HUES64 (cell line): ENCODE results near the gene UBB.

Experiments used
- H3K27ac ChIP-seq: 2 replicates; pipeline ENCODE4 v1.7.0; 2013; ENCODE audit warnings: low read depth, low read length, inconsistent platforms
- H3K27me3 ChIP-seq: 2 replicates; pipeline ENCODE4 v1.6.1; 2013; ENCODE audit warnings: mild to moderate bottlenecking, low read length; ENCODE audit not compliant: insufficient read depth
- H3K36me3 ChIP-seq: 2 replicates; pipeline ENCODE4 v1.6.1; 2013; ENCODE audit warnings: mild to moderate bottlenecking, low read length; ENCODE audit not compliant: insufficient read depth
- H3K4me1 ChIP-seq: 2 replicates; pipeline ENCODE4 v1.6.1; 2013; ENCODE audit warnings: mild to moderate bottlenecking, low read length, moderate library complexity; ENCODE audit not compliant: insufficient read depth
- H3K4me3 ChIP-seq: 2 replicates; pipeline ENCODE4 v1.5.1; 2013; ENCODE audit warnings: mild to moderate bottlenecking, low read length, moderate library complexity
- H3K9ac ChIP-seq: 2 replicates; pipeline ENCODE4 v1.6.1; 2013; ENCODE audit warnings: mild to moderate bottlenecking, low read depth, low read length
- H3K9me3 ChIP-seq: 2 replicates; pipeline ENCODE4 v1.6.1; 2013; ENCODE audit warnings: low read depth, low read length; ENCODE audit not compliant: insufficient read depth
- WGBS: fragments of 150-250, 120-280 bp; methylation state at CpG from one replicate; pipeline ENCODE4 v1.1.7; 2013; ENCODE audit warnings: missing lambda C conversion rate; 5-methylcytosine and 5-hydroxymethylcytosine counted together

UBB gene

DNA sequence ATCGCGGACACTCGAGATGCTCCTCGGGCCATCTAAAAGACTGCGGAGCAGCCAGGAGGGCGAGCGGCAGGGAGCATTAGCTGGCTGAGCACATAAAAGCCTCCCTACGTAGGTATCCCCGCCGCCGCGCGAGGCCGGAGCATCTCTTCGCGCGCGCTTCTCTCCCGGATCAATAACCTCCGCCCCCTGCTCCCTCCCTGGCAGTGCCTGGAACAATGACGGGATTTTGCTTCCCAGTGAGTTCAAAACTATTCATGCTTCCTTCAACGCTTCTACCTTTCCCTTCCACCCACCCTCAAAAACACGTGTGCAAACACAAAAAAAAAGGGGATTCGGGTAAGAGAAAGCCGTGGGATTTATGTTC is 28.6 kb upstream of the UBB start:
- H3K4me3 ChIP-seq, result peak overlapping the region; percentile 100
- WGBS, result under 1% methylated on average over 25 of the region's 25 CpGs

DNA sequence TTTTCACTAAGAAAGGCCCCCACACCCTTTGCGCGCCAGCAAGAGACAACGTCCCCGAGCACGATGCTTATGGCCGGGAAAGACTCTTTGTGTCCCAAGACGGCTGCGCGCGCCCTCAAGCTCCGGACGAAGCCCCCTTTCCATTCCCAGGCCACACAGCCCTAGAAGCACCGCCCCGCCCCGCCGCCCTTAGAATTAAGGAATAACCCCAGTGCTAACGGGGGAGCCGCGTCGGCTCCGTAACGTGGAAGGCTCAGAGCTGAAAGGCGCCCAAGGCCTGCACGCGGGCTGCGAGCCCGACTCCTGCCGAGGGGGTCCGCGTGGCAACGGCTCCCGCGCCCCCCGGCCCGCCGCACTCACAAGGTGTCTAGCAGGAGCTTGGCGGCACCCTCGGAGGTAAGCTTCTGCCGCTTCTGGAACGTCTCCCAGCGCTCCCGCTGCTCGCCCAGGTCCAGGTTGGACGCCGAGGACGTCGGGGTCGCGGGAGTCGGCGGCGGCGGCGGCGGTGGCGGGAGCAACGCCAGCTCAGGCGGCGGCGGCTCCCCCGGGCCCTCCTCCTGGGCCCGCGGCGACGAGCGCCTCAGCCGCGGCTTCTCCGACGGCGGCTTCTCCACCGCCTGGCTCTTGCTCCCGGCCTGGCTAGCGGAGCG is 28.1 kb upstream of the UBB start:
- Histone ChIP-seq H3K27me3 (peaks cover 8% of the 10 kb centered on the region; the same call in 1 of the 2 replicates), H3K27ac (peak overlapping the region; percentile 87), H3K4me1 (peaks cover 11% of the 10 kb centered on the region), H3K9ac (peak overlapping the region; percentile 100), H3K9me3 (no peaks in the 10 kb centered on the region), H3K4me3 (peak overlapping the region; percentile 100), H3K36me3 (peaks cover 23% of the 10 kb centered on the region)
- under 1% methylated on average over 75 of the region's 75 CpGs for WGBS

More for the DNA sequence above, 28.6 kb upstream of the UBB start:
- peaks cover 11% of the 10 kb centered on the region for H3K4me1 ChIP-seq
- peaks cover 28% of the 10 kb centered on the region for H3K36me3 ChIP-seq
- H3K9me3 ChIP-seq, result no peaks in the 10 kb centered on the region
- H3K27ac ChIP-seq, result peak overlapping the region; percentile 87
- peaks cover 8% of the 10 kb centered on the region; the same call in 1 of the 2 replicates for H3K27me3 ChIP-seq
- H3K9ac ChIP-seq, result peak overlapping the region; percentile 100

DNA sequence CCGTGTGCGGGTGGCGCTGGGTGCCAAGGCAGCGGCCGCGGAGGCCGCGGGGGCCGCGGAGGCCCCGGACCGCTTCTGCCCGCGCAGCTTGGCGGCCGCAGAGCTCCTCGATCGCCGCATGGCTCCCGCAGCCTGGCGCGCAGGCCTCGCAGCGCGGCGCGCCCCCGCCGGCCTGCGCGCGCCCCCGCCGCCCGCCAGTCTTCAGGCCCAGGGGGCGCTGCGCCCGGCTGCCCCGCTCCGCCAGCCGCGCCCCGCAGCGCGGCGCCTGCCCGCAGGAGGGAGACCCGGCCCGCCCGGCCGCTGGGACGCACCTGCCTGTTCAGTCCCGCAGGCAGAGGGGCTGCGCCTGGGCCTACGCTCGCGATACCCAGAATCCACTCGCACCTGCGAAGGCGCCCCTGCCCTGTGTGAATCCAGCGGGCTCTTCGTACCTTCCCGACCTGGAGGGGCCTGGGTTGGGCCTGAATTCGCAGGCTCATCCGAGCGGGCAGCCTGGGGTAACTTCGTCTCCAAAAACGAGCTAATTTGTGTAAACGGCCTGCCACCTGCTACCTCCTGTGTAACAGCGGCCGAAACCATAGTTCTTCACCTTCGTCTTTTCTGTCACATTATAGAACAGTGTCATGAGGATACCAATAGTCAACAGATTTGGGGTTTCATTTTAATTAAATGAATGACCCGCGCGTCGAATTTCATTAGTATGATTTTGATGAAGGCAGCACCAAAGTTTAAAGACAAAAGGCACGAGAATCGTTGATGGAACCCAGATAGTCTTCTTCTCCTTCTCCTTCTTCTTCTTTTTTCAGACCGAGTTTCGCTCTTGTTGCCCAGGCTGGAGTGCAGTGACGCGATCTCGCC is 27.3 kb upstream of the UBB start, which contains the start of gene CENPV:
TSS of gene CENPV (minus strand) at position 153 of the 858 bp plus-strand sequence. CDS start at position 120, 33 bp downstream.
- Histone ChIP-seq H3K4me3 (peak within 1 kb of the TSS; percentile 100), H3K9me3 (no peaks in the 10 kb centered on the region), H3K27ac (peak within 1 kb of the TSS; percentile 87), H3K36me3 (peaks cover 16% of the 10 kb centered on the region), H3K9ac (peak within 1 kb of the TSS; percentile 100), H3K4me1 (peaks cover 11% of the 10 kb centered on the region), H3K27me3 (peaks cover 8% of the 10 kb centered on the region; the same call in 1 of the 2 replicates)
- 16% methylated on average over 83 of the region's 83 CpGs for WGBS

DNA sequence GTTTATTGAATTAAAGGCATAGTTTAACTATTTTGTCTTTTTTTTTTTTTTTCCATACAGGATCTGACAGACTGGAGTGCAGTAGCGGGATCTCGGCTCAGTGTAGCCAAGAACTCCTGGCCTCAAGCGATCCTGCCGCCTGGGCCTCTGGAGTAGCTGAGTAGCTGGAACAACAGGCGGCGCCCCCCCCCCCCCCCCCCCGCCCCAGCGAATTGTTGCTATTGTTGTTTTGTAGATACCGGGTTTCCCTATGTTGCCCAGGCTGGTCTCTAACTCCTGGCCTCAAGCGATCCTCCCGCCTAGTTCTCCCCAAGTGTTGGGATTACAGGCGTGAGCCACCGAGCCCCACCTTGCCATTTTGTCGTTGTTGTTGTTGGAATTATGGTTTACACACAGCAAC is 26.3 kb upstream of the UBB start:
- Histone ChIP-seq H3K36me3 (peaks cover 5% of the 10 kb centered on the region), H3K4me1 (peaks cover 11% of the 10 kb centered on the region), H3K9ac (no peak overlapping the region), H3K27ac (no peak overlapping the region), H3K27me3 (peaks cover 8% of the 10 kb centered on the region; the same call in 1 of the 2 replicates), H3K4me3 (no peak overlapping the region), H3K9me3 (no peaks in the 10 kb centered on the region)
- 84% methylated on average over 11 of the region's 14 CpGs for WGBS

DNA sequence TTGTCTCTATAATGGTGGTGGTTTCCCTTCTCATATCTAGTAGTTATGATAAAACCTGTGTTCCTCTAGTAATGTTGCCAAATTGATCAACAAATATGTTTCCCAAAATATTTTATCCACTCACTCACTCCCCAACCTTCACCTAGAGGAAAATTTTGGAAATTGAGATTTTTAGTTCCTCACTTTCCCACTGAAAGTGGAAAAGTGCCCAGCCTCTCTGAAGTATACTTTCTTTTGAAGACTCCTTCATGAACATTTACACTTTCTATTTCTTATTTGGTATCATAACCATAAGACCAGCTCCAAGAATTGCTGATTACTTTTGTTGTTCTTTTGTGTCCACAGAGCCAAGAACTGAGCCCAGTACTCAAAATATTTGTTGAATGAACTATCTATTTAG is 22.5 kb upstream of the UBB start:
- Histone ChIP-seq H3K36me3 (no peaks in the 10 kb centered on the region), H3K4me3 (no peak overlapping the region), H3K9me3 (no peaks in the 10 kb centered on the region), H3K27ac (no peak overlapping the region), H3K4me1 (0 out of 2 replicates have a peak, but pooled peaks cover 3% of the 10 kb centered on the region), H3K27me3 (peaks cover 8% of the 10 kb centered on the region; the same call in 1 of the 2 replicates), H3K9ac (no peak overlapping the region)

DNA sequence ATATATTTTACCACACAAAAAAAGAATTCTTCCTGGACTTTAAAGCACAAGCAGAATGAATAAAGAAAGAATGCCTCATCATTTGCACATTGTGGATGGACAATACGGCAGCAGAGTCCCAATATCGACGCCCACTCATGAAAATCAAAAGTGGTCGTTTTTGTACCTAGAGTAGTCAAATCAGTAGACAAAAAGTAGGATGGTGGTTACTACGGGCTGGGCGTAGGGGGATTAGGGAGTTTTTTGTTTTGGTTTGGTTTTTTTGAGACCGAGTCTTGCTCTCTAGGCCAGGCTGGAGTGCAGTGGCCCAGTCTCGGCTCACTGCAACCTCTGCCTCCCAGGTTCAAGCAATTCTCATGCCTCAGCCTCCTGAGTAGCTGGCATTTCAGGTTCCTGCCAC is 19.0 kb upstream of the UBB start:
- Histone ChIP-seq H3K9me3 (no peaks in the 10 kb centered on the region), H3K27me3 (no peaks in the 10 kb centered on the region), H3K4me3 (no peak overlapping the region), H3K27ac (no peak overlapping the region), H3K36me3 (no peaks in the 10 kb centered on the region), H3K4me1 (no peaks in the 10 kb centered on the region), H3K9ac (no peak overlapping the region)
- WGBS, result 89% methylated on average over 8 of the region's 8 CpGs

DNA sequence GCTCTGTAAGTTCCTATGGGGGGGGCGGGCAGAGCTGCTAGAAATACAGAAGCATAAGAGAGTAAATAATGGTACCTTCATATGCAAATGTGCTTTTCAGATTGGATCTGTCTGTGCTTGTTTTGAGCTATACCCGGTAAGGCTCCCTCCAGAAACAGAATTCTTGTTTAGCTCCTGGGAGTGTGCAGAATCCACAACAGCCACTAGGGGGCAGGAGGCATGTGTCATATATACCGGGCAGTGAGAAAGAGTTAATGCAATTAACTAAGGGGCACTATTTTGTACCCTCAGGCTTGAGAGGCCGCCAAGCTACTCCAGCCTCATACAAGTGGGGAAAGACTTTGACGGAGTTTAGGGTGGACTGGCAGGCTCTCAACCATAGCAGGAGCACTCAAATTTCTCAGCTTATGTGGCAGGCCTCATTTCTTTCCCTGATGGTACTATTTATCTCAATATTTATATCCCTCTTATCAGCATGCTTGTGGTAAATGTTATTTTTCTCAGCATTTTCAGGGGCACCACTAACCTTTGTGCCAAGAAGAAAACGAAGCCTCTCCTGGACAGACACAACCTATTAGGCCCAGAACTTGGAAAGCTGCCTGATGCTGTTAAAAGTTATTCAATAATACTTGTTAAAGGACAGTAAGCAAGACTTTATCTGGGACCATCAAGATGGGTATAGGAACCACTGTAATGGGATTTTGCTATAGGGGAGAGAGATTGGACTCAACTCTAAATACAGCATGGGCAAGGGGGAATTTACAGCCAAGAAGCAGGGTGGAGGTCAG is 16.9 kb upstream of the UBB start:
- Histone ChIP-seq H3K9me3 (no peaks in the 10 kb centered on the region), H3K27ac (no peak overlapping the region), H3K4me3 (no peak overlapping the region), H3K36me3 (no peaks in the 10 kb centered on the region), H3K9ac (no peak overlapping the region), H3K27me3 (no peaks in the 10 kb centered on the region), H3K4me1 (no peaks in the 10 kb centered on the region)
- 15% methylated on average over 6 of the region's 6 CpGs for WGBS

DNA sequence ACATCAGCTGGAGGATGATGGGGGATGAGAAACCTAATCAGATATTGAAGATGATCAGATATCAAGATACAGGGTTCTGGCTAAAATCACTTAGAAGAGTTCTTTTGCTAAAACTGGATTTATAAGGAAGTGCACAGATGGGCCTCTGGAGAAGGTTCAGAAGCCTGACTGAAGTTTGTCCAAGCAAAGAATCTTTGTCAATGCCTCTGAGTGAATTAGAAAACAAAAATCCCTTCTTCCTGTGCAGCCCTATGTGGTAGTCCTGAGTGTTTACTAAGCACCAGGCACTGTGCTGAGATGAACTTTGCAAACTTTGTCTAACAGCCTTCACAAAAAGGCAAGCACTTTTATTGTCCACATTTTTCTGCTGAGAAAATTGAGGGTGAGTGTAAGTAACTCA is 16.3 kb upstream of the UBB start:
- Histone ChIP-seq H3K27me3 (no peaks in the 10 kb centered on the region), H3K4me3 (no peak overlapping the region), H3K4me1 (no peaks in the 10 kb centered on the region), H3K27ac (no peak overlapping the region), H3K9ac (no peak overlapping the region), H3K9me3 (no peaks in the 10 kb centered on the region), H3K36me3 (no peaks in the 10 kb centered on the region)

DNA sequence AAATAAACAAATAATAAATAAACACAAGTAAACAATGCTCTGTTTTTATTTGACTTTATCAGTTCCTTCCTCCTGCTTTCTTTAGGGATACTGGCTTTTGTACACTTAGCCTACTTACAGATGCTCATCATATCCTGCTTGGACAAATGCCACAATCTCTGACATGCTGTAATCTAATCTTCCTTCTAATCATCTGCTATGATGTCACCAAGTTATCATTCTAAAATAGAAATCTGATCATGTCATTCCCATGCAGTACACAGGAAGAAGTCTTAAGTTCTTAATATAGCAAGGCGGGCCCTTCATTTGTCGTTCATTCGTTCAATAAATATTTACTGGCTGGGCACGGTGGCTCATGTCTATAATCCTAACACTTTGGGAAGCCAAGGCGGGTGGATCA is 9.1 kb upstream of the UBB start:
- 97% methylated on average over 5 of the region's 5 CpGs for WGBS
- Histone ChIP-seq H3K36me3 (no peaks in the 10 kb centered on the region), H3K27ac (no peak overlapping the region), H3K27me3 (no peaks in the 10 kb centered on the region), H3K4me1 (no peaks in the 10 kb centered on the region), H3K9ac (no peak overlapping the region), H3K4me3 (no peak overlapping the region), H3K9me3 (no peaks in the 10 kb centered on the region)

DNA sequence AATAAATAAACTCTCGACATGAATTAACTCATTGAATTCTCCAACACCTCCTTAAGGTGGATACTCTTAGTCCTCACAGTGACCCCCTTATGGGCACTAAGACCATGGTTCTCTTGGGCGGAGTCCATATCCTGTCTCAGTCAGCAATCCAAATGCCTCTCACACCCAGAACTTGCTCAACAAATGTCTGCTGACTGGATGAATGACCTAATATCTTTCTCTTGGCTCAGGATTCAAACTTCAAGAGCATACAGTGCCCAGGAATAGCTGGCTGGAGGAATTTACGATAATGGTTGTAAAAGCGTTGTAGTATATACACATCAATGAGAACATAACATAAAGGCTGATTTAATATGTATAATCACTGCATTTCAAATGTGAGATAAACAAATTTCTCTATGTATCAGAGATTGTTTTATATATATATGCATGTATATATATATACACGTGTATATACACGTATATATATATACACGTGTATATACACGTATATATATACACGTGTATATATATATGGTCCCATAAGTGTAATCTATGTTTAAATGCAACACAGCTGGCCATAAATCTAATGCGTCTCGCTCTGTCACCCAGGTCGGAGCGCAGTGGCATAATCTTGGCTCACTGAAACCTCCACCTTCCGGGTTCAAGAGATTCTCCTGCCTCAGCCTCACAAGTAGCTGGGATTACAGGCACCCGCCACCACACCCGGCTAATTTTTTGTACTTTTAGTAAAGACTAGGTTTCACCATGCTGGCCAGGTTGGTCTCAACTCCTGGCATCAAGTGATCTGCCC is 6.5 kb upstream of the UBB start:
- WGBS, result 95% methylated on average over 9 of the region's 16 CpGs
- no peak overlapping the region for H3K27ac ChIP-seq
- no peaks in the 10 kb centered on the region for H3K4me1 ChIP-seq
- no peak overlapping the region for H3K4me3 ChIP-seq
- no peaks in the 10 kb centered on the region for H3K9me3 ChIP-seq
- no peaks in the 10 kb centered on the region for H3K36me3 ChIP-seq
- no peaks in the 10 kb centered on the region for H3K27me3 ChIP-seq
- no peak overlapping the region for H3K9ac ChIP-seq
